Activated naive CD8-positive, alpha-beta T cell treated with anti-CD3 and anti-CD28 coated beads, Interleukin-2, amount 10 ng/mL, durations not matched to agents 7 days and 5 days (primary cell): ENCODE measurements around the gene ZNF764. TPM values are rescaled to one million over a fixed set of nuclear protein-coding genes. Genes with fewer than 3 reads are reported as not detected.
A peak's percentile ranks its signal among the peaks of the same experiment; 100 is the strongest.

ENCODE experiments used
- ATAC-seq: fragments of 150-1000 bp; cut with Tn5 transposase; one replicate; pipeline ENCODE4 v1.10.0; 2021; ENCODE audit warnings: low read depth, moderate library complexity
- POLR2A ChIA-PET: fragments of 350-600 bp; sonication (Branson Sonifier 250); formaldehyde crosslinking; loops from one replicate; lab custom pipeline; 2021; ENCODE audit warnings: antibody characterized with exemption; lab: Charles Lee
- DNase-seq: peaks from one replicate; pipeline ENCODE4 v3.0.0; 2021
- H3K27ac Mint-ChIP-seq: one replicate; pipeline ENCODE4 v1.8.0; 2022; ENCODE audit warnings: mild to moderate bottlenecking, mixed read lengths
- H3K27me3 Mint-ChIP-seq: one replicate; pipeline ENCODE4 v1.8.0; 2022; ENCODE audit warnings: mild to moderate bottlenecking, moderate library complexity, mixed read lengths
- H3K36me3 Mint-ChIP-seq: one replicate; pipeline ENCODE4 v1.8.0; 2021; ENCODE audit warnings: mild to moderate bottlenecking, mixed read lengths
- H3K4me1 Mint-ChIP-seq: one replicate; pipeline ENCODE4 v1.8.0; 2021; ENCODE audit warnings: mixed read lengths
- H3K4me3 Mint-ChIP-seq: one replicate; pipeline ENCODE4 v1.8.0; 2022; ENCODE audit warnings: mild to moderate bottlenecking, moderate library complexity, mixed read lengths
- H3K9me3 Mint-ChIP-seq: one replicate; pipeline ENCODE4 v1.8.0; 2021; ENCODE audit warnings: mixed read lengths
- total RNA-seq, 2 experiments: library from RNA; stranded (reverse); gene quantifications; one replicate each; pipeline ENCODE4 v1.2.3, GENCODE V29; 2021

ZNF764 gene
- total RNA-seq, 2 experiments from 2014 or later: 20.9 to 23.3 TPM

DNA sequence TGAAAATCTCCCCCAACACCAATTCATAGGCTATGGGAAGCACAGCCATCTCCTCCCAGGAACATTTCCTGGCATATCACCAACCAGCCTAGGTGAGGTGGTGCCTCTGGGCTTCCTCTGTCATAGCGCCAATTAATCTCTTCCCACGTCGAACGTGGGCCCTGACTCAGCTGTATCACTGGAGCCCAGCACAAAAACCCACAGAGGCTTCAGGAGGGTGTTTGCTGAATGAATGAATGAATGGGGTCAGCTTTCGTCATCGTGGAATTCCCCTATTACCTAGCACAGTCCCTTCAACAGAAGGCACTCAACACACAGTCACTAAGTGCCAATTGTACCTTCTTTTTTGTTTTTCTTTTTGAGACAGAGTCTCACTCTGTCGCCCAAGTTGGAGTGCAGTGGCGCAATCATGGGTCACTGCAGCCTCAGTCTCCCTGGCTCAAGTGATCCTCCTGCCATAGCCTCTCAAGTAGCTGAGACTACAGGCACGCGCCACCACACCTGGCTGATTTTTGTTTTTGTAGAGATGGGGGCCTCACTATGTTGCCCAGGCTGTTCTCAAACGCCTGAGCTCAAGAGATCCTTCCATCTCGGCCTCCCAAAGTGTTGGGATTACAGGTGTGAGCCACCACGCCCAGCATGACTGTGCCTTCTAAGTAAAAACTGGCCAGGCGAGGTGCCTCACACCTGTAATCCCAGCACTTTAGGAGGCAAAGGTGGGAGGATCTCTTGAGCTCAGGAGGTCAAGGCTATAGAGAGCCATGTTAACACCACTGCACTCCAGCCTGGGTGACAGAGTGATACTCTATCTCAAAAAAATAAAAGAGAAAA is 9.2 kb upstream of the ZNF764 start:
- POLR2A ChIA-PET: interaction anchor here (0.6 to 2.7 kb wide), 6 partner anchors 10 to 40 kb away, joined by 3 to 39 read pairs (median 7); partner anchors contain the start of genes ZNF747, ZNF764 and ZNF785
- ATAC-seq: no peak
- DNase-seq: no peak
- Mint-ChIP-seq H3K27ac (peak overlapping the region; percentile 94), H3K4me3 (no peak overlapping the region), H3K9me3 (no peaks in the 10 kb centered on the region), H3K27me3 (no peaks in the 10 kb centered on the region), H3K4me1 (peaks cover 26% of the 10 kb centered on the region), H3K36me3 (peaks cover 3% of the 10 kb centered on the region)

GRCh38 chr16:30566531-30566930 is 8.4 kb upstream of the ZNF764 start:
- H3K9me3 Mint-ChIP-seq: no peaks in the 10 kb centered on the region
- ATAC-seq (no peak), DNase-seq (no peak)
- no peaks in the 10 kb centered on the region for H3K27me3 Mint-ChIP-seq
- no peak overlapping the region for H3K27ac Mint-ChIP-seq
- peaks cover 24% of the 10 kb centered on the region for H3K4me1 Mint-ChIP-seq
- POLR2A ChIA-PET: interaction anchor here (0.6 to 2.7 kb wide), 4 partner anchors 9 to 93 kb away, joined by 3 to 39 read pairs (median 3); partner anchors contain the start of genes ZNF747 and ZNF764
- H3K36me3 Mint-ChIP-seq: peaks cover 3% of the 10 kb centered on the region
- no peak overlapping the region for H3K4me3 Mint-ChIP-seq

- peaks cover 28% of the 10 kb centered on the region for H3K4me1 Mint-ChIP-seq
- DNase-seq (no peak), ATAC-seq (no peak)
- H3K27me3 Mint-ChIP-seq: no peaks in the 10 kb centered on the region
- H3K27ac Mint-ChIP-seq: no peak overlapping the region
- no peak overlapping the region for H3K4me3 Mint-ChIP-seq
- POLR2A ChIA-PET: interaction anchor here (0.8 to 1.0 kb wide), 2 partner anchors 92 to 136 kb away, joined by 3 read pairs; partner anchors contain the start of gene DCTPP1
- H3K9me3 Mint-ChIP-seq: no peaks in the 10 kb centered on the region
- peaks cover 3% of the 10 kb centered on the region for H3K36me3 Mint-ChIP-seq
Measured at GRCh38 chr16:30565984-30566383, 7.8 kb upstream of the ZNF764 start.

GRCh38 chr16:30565526-30565925 is 7.4 kb upstream of the ZNF764 start:
- Mint-ChIP-seq H3K4me3 (no peak overlapping the region), H3K27me3 (no peaks in the 10 kb centered on the region), H3K4me1 (peaks cover 30% of the 10 kb centered on the region), H3K9me3 (no peaks in the 10 kb centered on the region), H3K27ac (peak overlapping the region; percentile 36), H3K36me3 (peaks cover 3% of the 10 kb centered on the region)
- ATAC-seq (no peak), DNase-seq (no peak)
- POLR2A ChIA-PET: interaction anchor here (0.8 to 1.0 kb wide), 2 partner anchors 92 to 136 kb away, joined by 3 read pairs; partner anchors contain the start of gene DCTPP1

DNA sequence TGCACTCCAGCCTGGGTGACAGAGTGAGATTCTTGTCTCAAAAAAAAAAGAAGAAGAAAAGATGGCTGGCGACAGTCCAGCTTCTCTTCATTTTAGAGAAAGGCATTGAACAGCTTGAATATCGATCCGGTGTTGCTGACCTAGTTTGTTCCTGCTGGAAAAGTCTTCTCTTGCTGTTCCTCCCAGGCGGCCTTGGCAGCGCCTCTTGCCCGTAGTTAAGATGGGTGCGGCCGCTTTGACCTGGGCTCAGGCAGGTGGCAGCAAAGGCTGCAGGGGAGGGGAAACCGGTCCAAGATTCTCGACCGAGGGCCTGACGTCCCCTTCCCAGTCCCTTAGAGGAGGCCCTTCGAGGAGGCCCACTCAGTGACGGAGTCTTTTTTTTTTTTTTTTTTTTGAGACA is 3.8 kb upstream of the ZNF764 start:
- H3K27me3 Mint-ChIP-seq: no peaks in the 10 kb centered on the region
- no peak for ATAC-seq
- H3K27ac Mint-ChIP-seq: peak overlapping the region; percentile 86
- H3K9me3 Mint-ChIP-seq: no peaks in the 10 kb centered on the region
- POLR2A ChIA-PET: interaction anchor here (0.6 to 2.5 kb wide), 9 partner anchors 9 to 88 kb away, joined by 3 to 20 read pairs (median 5); partner anchors contain the start of genes ZNF688, ZNF747 and ZNF768
- peak overlapping the region; percentile 83 for H3K4me3 Mint-ChIP-seq
- H3K4me1 Mint-ChIP-seq: peaks cover 18% of the 10 kb centered on the region
- no peak for DNase-seq
- no peaks in the 10 kb centered on the region for H3K36me3 Mint-ChIP-seq

- Mint-ChIP-seq H3K4me1 (peaks cover 17% of the 10 kb centered on the region), H3K36me3 (peaks cover 2% of the 10 kb centered on the region), H3K4me3 (peak overlapping the region; percentile 83), H3K27ac (peak overlapping the region; percentile 86), H3K27me3 (no peaks in the 10 kb centered on the region), H3K9me3 (no peaks in the 10 kb centered on the region)
- POLR2A ChIA-PET: interaction anchor here (0.6 to 2.5 kb wide), 10 partner anchors 10 to 88 kb away, joined by 3 to 20 read pairs (median 6); partner anchors contain the start of genes ZNF688, ZNF747 and ZNF768
- ATAC-seq (no peak), DNase-seq (peak; percentile 56)
Measured at GRCh38 chr16:30561089-30561816, 3.1 kb upstream of the ZNF764 start.

GRCh38 chr16:30559690-30560089 is 1.5 kb upstream of the ZNF764 start:
- Mint-ChIP-seq H3K4me3 (peak overlapping the region; percentile 26), H3K27ac (no peak overlapping the region), H3K36me3 (peaks cover 7% of the 10 kb centered on the region), H3K9me3 (no peaks in the 10 kb centered on the region), H3K27me3 (no peaks in the 10 kb centered on the region), H3K4me1 (peaks cover 20% of the 10 kb centered on the region)
- no peak for ATAC-seq
- POLR2A ChIA-PET: interaction anchor here (0.5 to 3.5 kb wide), 3 partner anchors 12 to 75 kb away, joined by 4 to 68 read pairs (median 20); partner anchors contain the start of genes ZNF688 and ZNF747
- DNase-seq: no peak

DNA sequence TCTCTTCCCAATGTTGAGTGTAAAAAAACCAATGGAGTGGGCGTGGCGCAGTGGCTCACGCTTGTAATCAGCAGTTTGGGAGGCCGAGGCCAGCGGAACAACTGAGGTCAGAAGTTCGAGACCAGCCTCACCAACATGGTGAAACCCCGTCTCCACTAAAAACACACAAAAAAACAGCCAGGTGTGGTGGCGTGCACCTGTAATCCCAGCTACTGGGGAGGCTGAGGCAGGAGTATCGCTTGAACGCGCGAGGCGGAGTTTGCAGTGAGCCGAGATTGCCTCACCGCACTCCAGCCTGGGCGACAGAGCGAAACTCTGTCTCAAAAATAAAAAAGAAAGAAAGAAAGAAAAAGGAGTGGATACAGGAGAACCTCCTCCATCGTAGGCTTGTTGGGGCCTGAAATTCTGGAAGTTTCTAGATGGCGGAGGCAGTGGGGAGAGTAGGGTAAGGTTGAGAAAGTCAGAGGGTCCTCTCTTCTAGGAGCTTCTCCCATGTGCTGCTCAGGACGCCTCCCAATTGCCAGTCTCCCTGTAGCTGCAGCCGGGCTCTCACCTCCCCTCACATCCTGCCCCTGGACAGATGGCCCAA is 709 bp upstream of the ZNF764 start:
- no peak for DNase-seq
- H3K36me3 Mint-ChIP-seq: peaks cover 14% of the 10 kb centered on the region
- peaks cover 27% of the 10 kb centered on the region for H3K4me1 Mint-ChIP-seq
- no peaks in the 10 kb centered on the region for H3K9me3 Mint-ChIP-seq
- peak overlapping the region; percentile 91 for H3K27ac Mint-ChIP-seq
- POLR2A ChIA-PET: interaction anchor here (0.6 to 3.5 kb wide), 13 partner anchors 9 to 478 kb away, joined by 3 to 131 read pairs (median 8); partner anchors contain the start of genes CORO1A, DCTPP1, FBRS and ZNF688
- H3K27me3 Mint-ChIP-seq: no peaks in the 10 kb centered on the region
- peak overlapping the region; percentile 90 for H3K4me3 Mint-ChIP-seq
- ATAC-seq: no peak

- POLR2A ChIA-PET: interaction anchor here (0.6 to 3.5 kb wide), 20 partner anchors 10 to 374 kb away, joined by 3 to 131 read pairs (median 4); partner anchors contain the start of genes CORO1A, DCTPP1, FBRS and ZNF688
- H3K27ac Mint-ChIP-seq: peak overlapping the region; percentile 91
- peak overlapping the region; percentile 90 for H3K4me3 Mint-ChIP-seq
- DNase-seq (no peak), ATAC-seq (no peak)
- H3K4me1 Mint-ChIP-seq: peaks cover 38% of the 10 kb centered on the region
- H3K9me3 Mint-ChIP-seq: no peaks in the 10 kb centered on the region
- H3K36me3 Mint-ChIP-seq: peaks cover 15% of the 10 kb centered on the region
- no peaks in the 10 kb centered on the region for H3K27me3 Mint-ChIP-seq
Measured at GRCh38 chr16:30557707-30557956, 542 bp downstream of the ZNF764 start.

GRCh38 chr16:30556125-30556473 is 2.1 kb downstream of the ZNF764 start:
- H3K9me3 Mint-ChIP-seq: no peaks in the 10 kb centered on the region
- no peaks in the 10 kb centered on the region for H3K27me3 Mint-ChIP-seq
- peak overlapping the region; percentile 51 for H3K27ac Mint-ChIP-seq
- POLR2A ChIA-PET: no interaction called here
- H3K4me1 Mint-ChIP-seq: peaks cover 45% of the 10 kb centered on the region
- ATAC-seq: no peak
- no peak for DNase-seq
- H3K36me3 Mint-ChIP-seq: peaks cover 18% of the 10 kb centered on the region
- peak overlapping the region; percentile 55 for H3K4me3 Mint-ChIP-seq

DNA sequence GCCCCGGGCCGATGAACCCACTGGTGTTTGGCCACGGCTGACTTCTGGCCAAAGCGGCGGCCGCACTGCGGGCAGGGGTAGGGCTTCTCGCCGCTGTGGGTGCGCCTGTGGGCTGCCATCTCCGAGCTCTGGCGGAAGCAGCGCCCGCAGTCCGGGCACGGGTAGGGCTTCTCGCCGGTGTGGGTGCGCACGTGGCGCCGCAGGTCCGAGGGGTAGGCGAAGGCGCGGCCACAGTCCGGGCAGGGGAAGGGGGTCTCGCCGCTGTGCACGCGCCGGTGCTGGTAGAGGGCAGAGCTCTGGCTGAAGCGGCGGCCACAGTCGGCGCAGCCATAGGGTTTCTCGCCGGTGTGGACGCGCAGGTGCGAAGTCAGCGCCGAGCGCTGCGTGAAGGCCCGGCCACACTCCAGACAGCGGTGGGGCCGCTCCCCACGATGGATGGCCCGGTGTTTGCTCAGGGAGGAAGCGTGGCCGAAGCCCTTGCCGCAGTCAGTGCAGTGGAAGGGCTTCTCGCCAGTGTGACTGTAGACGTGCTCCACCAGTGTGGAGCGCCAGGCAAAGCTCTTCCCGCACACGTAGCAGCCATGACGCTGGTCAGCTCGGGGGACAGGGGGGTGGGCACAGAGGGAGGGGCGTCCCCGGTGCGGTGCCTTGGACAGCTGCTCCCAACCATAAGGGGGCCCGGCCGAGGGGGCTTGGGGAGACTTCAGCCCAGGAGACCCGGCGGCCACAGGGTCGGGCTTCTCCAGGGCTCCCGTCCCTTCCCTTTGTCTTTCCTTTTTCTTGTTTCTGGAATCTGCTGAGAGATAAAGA is 2.7 kb downstream of the ZNF764 start:
- Mint-ChIP-seq H3K27me3 (no peaks in the 10 kb centered on the region), H3K36me3 (peaks cover 18% of the 10 kb centered on the region), H3K4me1 (peaks cover 46% of the 10 kb centered on the region), H3K9me3 (no peaks in the 10 kb centered on the region), H3K4me3 (peak overlapping the region; percentile 55), H3K27ac (peak overlapping the region; percentile 51)
- POLR2A ChIA-PET: interaction anchor here (0.6 kb wide), 1 partner anchor 106 kb away, joined by 3 read pairs; no protein-coding TSS in a partner anchor
- no peak for ATAC-seq
- DNase-seq: no peak
